B cell (primary cell): Measurements from ENCODE around the gene THRB. TPM values are rescaled to one million over a fixed set of nuclear protein-coding genes. Genes with fewer than 3 reads are reported as not detected.

ENCODE experiments used
- ATAC-seq: fragments of 200-7000 bp; cut with Tn5 transposase; one replicate; pipeline ENCODE4 v1.10.0; 2021; ENCODE audit warnings: low read depth, mild to moderate bottlenecking, moderate number of reproducible peaks, moderate library complexity
- CTCF ChIA-PET: fragments of 350-600 bp; sonication (Branson Sonifier 250); formaldehyde crosslinking; loops from one replicate; lab custom pipeline; 2021; ENCODE audit warnings: antibody characterized with exemption, inconsistent platforms; lab: Charles Lee
- POLR2A ChIA-PET: fragments of 350-600 bp; sonication (Branson Sonifier 250); formaldehyde crosslinking; loops from one replicate; lab custom pipeline; 2021; ENCODE audit warnings: antibody characterized with exemption; lab: Charles Lee
- DNase-seq: peaks from one replicate; pipeline ENCODE4 v3.0.0; 2013
- H2AFZ ChIP-seq: 2 replicates; pipeline ENCODE4 v1.6.1; 2012; ENCODE audit warnings: mild to moderate bottlenecking, low read depth, low read length; ENCODE audit not compliant: insufficient read depth, poor library complexity, severe bottlenecking
- H3K27ac ChIP-seq, 2 donors: 1 replicate in 1 of 2; 2 replicates in 1 of 2; pipeline ENCODE4 v1.5.1; 2012 to 2013; ENCODE audit warnings: low read length in 2 of 2, mild to moderate bottlenecking in 2 of 2, moderate library complexity in 1 of 2
- H3K27me3 ChIP-seq, 4 experiments: fragments of 200-600 bp in 1 of 4; sonication (generic) in 1 of 4; replicated peaks in 1 of 4; 1 replicate in 2 of 4; 2 replicates in 2 of 4; pipeline versions ENCODE4 v1.6.1 to v1.7.0; 2013 to 2016; ENCODE audit warnings: low read length in 3 of 4, mild to moderate bottlenecking in 2 of 4, mixed read lengths in 1 of 4, moderate library complexity in 1 of 4; ENCODE audit not compliant: insufficient read depth in 4 of 4, control insufficient read depth in 3 of 4; ENCODE audit errors: control extremely low read depth in 1 of 4
- H3K36me3 ChIP-seq, 2 experiments: replicated peaks in 1 of 2; 1 replicate in 1 of 2; 2 replicates in 1 of 2; pipeline versions ENCODE4 v1.6.1 to v1.7.1; 2013; ENCODE audit warnings: low read length in 1 of 2; ENCODE audit not compliant: insufficient read depth in 2 of 2, control insufficient read depth in 1 of 2; ENCODE audit errors: control extremely low read depth in 1 of 2, extremely low read depth in 1 of 2
- H3K4me1 ChIP-seq, 2 donors: fragments of 200-600 bp in 1 of 2; sonication (generic) in 1 of 2; 1 replicate in 1 of 2; 2 replicates in 1 of 2; pipeline versions ENCODE4 v1.5.1 to v1.6.1; 2013 to 2017; ENCODE audit warnings: low read length in 2 of 2; ENCODE audit not compliant: control insufficient read depth in 2 of 2, insufficient read depth in 2 of 2
- H3K4me2 ChIP-seq: replicated peaks from 2 replicates; pipeline ENCODE3; 2012; ENCODE audit warnings: mild to moderate bottlenecking, low read depth, low read length; ENCODE audit not compliant: poor library complexity, severe bottlenecking
- H3K4me3 ChIP-seq, 5 experiments: fragments of 200-600 bp in 1 of 5; sonication (generic) in 1 of 5; 1 replicate in 3 of 5; 2 replicates in 2 of 5; pipeline versions ENCODE4 v1.5.1 to v1.7.0; 2011 to 2016; ENCODE audit warnings: low read length in 4 of 5, mild to moderate bottlenecking in 4 of 5, low read depth in 2 of 5, control low read depth in 1 of 5, moderate library complexity in 1 of 5; ENCODE audit not compliant: insufficient read depth in 1 of 5; ENCODE audit errors: control extremely low read depth in 1 of 5, extremely low read depth in 1 of 5
- H3K79me2 ChIP-seq: fragments of 200-600 bp; sonication (generic); one replicate; pipeline ENCODE4 v1.6.0; 2016; ENCODE audit warnings: low read length; ENCODE audit not compliant: control insufficient read depth, insufficient read depth
- H3K9ac ChIP-seq: fragments of 200-600 bp; sonication (generic); 2 replicates; pipeline ENCODE4 v1.6.1; 2017; ENCODE audit warnings: mild to moderate bottlenecking, low read length, moderate library complexity
- H3K9me3 ChIP-seq, 3 donors: one replicate each; pipeline versions ENCODE4 v1.6.1 to v1.7.1; 2013; ENCODE audit warnings: low read length in 2 of 3; ENCODE audit not compliant: control insufficient read depth in 2 of 3, insufficient read depth in 1 of 3; ENCODE audit errors: control extremely low read depth in 1 of 3
- H4K20me1 ChIP-seq: 2 replicates; pipeline ENCODE4 v1.6.0; 2012; ENCODE audit warnings: mild to moderate bottlenecking, low read length; ENCODE audit not compliant: insufficient read depth, control insufficient read depth, poor library complexity, severe bottlenecking
- H3K27ac Mint-ChIP-seq: one replicate; pipeline ENCODE4 v1.8.0; 2021; ENCODE audit warnings: mixed read lengths
- H3K27me3 Mint-ChIP-seq: one replicate; pipeline ENCODE4 v1.8.0; 2021; ENCODE audit warnings: mixed read lengths
- H3K4me1 Mint-ChIP-seq: one replicate; pipeline ENCODE4 v1.8.0; 2021; ENCODE audit warnings: mixed read lengths
- H3K4me3 Mint-ChIP-seq: one replicate; pipeline ENCODE4 v1.8.0; 2021; ENCODE audit warnings: mixed read lengths
- H3K9me3 Mint-ChIP-seq: one replicate; pipeline ENCODE4 v1.8.0; 2022; ENCODE audit warnings: mixed read lengths; ENCODE audit not compliant: insufficient read depth
- EZH2 ChIP-seq: IDR thresholded peaks from 2 replicates; pipeline ENCODE4 v1.6.1; 2012; ENCODE audit warnings: borderline replicate concordance, low read depth, mild to moderate bottlenecking, moderate library complexity, low read length; ENCODE audit not compliant: insufficient read depth, poor library complexity, severe bottlenecking
- WGBS: methylation state at CpG from one replicate; pipeline ENCODE4 v1.1.5; 2013; ENCODE audit warnings: missing lambda C conversion rate; ENCODE audit not compliant: insufficient coverage; 5-methylcytosine and 5-hydroxymethylcytosine counted together
- intact Hi-C: fragments of 100-400 bp; cut with micrococcal nuclease; formaldehyde crosslinking; loops from one replicate; pipeline ENCODE4 v1.10.0; 2022
- polyA plus RNA-seq: library from polyadenylated mRNA; depleted of rRNA; stranded (reverse); fragments of >200 nt; gene quantifications from 2 replicates; pipeline ENCODE4 v1.2.3, GENCODE V29; 2012
- total RNA-seq, 2 donors: library from RNA; stranded (reverse); fragments of 120-200 nt in 1 of 2; gene quantifications; 1 replicate in 1 of 2; 2 replicates in 1 of 2; pipeline versions ENCODE4 v1.2.3 to v1.2.4, GENCODE V29; 2013 to 2022
- TF ChIP-seq, protein P1 (sequence below): fragments of 200-600 bp; IDR thresholded peaks from one replicate; pipeline ENCODE4 v1.8.0; 2022; ENCODE audit warnings: antibody characterized with exemption, mild to moderate bottlenecking

The THRB gene
- total and polyA plus RNA-seq, 2 donors (not counting 1 experiment from before 2014, with no cell fraction given): 0.86 to 1.8 TPM

DNA sequence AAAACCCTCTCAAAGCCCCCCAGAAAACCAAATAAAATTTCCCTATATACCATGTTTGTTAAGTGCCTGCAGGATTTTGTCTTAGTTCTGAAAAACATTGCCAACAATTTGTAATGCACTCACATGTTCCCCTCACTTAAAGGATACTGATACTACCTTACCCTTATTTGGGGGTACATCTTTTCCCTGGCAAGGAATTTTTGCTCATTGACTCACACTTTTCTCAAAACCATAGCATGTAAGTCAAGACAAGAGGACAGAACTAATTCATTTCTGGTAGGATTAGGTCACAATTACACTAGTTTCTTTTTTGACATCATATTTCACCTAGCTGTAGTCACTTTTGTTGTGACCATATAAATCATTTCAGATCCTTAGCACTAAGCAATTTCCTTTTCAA, 222.2 kb downstream of the THRB start:
- POLR2A ChIA-PET: no interaction called here
- H3K9ac ChIP-seq: no peak overlapping the region
- no peak overlapping the region for H3K4me2 ChIP-seq

GRCh38 chr3:24271228-24271627, 223.4 kb downstream of the THRB start:
- intact Hi-C loops: no loop called here
- Histone ChIP-seq H3K9me3 (no peaks in the 10 kb centered on the region), H3K27me3 (no peaks in the 10 kb centered on the region), H3K4me3 (no peak overlapping the region), H3K4me2 (no peak overlapping the region), H3K36me3 (no peaks in the 10 kb centered on the region), H3K4me1 (no peaks in the 10 kb centered on the region), H3K9ac (no peak overlapping the region), H4K20me1 (no peaks in the 10 kb centered on the region), H2AFZ (no peak overlapping the region), H3K79me2 (no peaks in the 10 kb centered on the region), H3K27ac (no peak overlapping the region)
- Mint-ChIP-seq H3K4me3 (no peak overlapping the region), H3K27ac (no peak overlapping the region), H3K9me3 (no peaks in the 10 kb centered on the region), H3K4me1 (no peaks in the 10 kb centered on the region), H3K27me3 (peaks cover 5% of the 10 kb centered on the region)
- no peak for TF ChIP-seq EZH2
- TF ChIP-seq, protein P1, sequence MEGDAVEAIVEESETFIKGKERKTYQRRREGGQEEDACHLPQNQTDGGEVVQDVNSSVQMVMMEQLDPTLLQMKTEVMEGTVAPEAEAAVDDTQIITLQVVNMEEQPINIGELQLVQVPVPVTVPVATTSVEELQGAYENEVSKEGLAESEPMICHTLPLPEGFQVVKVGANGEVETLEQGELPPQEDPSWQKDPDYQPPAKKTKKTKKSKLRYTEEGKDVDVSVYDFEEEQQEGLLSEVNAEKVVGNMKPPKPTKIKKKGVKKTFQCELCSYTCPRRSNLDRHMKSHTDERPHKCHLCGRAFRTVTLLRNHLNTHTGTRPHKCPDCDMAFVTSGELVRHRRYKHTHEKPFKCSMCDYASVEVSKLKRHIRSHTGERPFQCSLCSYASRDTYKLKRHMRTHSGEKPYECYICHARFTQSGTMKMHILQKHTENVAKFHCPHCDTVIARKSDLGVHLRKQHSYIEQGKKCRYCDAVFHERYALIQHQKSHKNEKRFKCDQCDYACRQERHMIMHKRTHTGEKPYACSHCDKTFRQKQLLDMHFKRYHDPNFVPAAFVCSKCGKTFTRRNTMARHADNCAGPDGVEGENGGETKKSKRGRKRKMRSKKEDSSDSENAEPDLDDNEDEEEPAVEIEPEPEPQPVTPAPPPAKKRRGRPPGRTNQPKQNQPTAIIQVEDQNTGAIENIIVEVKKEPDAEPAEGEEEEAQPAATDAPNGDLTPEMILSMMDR: no peak
- 67% methylated on average over 1 of the region's 3 CpGs for WGBS
- no peak for DNase-seq
- CTCF ChIA-PET: interaction anchor here (0.8 to 1.1 kb wide), 2 partner anchors 34 to 409 kb away, joined by 3 read pairs; no protein-coding TSS in a partner anchor
- ATAC-seq: no peak
- POLR2A ChIA-PET: no interaction called here

More for the DNA sequence above, 222.2 kb downstream of the THRB start:
- no peaks in the 10 kb centered on the region for H3K79me2 ChIP-seq
- H3K4me1 ChIP-seq: no peaks in the 10 kb centered on the region
- no peak overlapping the region for H2AFZ ChIP-seq
- no peaks in the 10 kb centered on the region for H4K20me1 ChIP-seq
- Mint-ChIP-seq H3K27me3 (peaks cover 4% of the 10 kb centered on the region), H3K27ac (no peak overlapping the region), H3K4me3 (no peak overlapping the region), H3K9me3 (no peaks in the 10 kb centered on the region), H3K4me1 (no peaks in the 10 kb centered on the region)
- intact Hi-C loops: no loop called here
- H3K36me3 ChIP-seq: no peaks in the 10 kb centered on the region
- ATAC-seq: no peak
- CTCF ChIA-PET: interaction anchor here (1.1 kb wide), 2 partner anchors 8 to 408 kb away, joined by 3 read pairs; no protein-coding TSS in a partner anchor
- H3K27me3 ChIP-seq: no peaks in the 10 kb centered on the region
- DNase-seq: no peak
- no peak overlapping the region for H3K27ac ChIP-seq
- no peak for TF ChIP-seq EZH2
- TF ChIP-seq, protein P1: no peak
- no peaks in the 10 kb centered on the region for H3K9me3 ChIP-seq
- H3K4me3 ChIP-seq: no peak overlapping the region
